HG03097 (cell line): ENCODE data around the gene CAMTA1.

Source experiments
- ATAC-seq: cut with Tn5 transposase; IDR thresholded peaks from one replicate; pipeline ENCODE4 v1.9.1; 2021; ENCODE audit not compliant: unreplicated experiment, low FRiP score

Gene CAMTA1

DNA sequence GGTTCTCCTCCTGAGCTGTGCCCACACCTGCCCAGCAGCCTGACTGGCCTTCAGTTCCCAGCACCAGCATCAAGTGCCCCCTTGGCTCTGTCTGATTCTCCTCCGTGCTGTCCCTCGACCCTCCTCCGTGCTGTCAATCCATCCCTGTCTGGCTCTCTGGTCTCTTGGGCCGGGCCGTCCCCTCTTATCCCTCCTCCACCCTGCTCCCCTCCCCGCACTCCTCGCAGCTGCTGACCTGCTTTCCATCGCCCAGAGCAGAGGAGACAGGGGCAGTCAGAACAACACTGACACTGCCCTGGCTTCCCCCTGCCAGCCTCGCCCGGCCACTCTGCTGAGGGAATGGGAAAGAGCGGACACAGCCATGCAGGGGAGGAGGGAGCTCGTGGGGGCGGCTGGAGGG is 267.4 kb downstream of the CAMTA1 start:
- ATAC-seq, result no peak

DNA sequence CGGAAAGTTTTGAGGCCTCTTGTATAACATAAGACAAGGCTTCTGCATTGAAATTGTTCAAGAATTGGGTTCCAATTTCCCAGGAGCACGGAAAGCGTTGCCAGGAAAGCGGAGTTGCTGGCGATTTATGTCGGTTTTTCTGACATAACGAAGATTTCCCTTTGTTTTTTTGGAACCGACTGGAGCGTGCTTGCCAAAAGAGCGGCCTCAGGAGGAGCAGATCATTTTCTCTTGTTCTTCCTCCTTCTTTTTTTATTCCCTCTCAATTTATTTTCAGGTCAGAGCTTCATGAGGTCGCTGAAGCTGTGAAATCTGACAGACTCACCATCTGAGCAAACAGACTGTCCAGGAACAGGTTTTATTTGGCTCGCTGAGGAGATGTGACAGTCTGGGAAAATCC is 275.5 kb downstream of the CAMTA1 start:
- ATAC-seq, result no peak

DNA sequence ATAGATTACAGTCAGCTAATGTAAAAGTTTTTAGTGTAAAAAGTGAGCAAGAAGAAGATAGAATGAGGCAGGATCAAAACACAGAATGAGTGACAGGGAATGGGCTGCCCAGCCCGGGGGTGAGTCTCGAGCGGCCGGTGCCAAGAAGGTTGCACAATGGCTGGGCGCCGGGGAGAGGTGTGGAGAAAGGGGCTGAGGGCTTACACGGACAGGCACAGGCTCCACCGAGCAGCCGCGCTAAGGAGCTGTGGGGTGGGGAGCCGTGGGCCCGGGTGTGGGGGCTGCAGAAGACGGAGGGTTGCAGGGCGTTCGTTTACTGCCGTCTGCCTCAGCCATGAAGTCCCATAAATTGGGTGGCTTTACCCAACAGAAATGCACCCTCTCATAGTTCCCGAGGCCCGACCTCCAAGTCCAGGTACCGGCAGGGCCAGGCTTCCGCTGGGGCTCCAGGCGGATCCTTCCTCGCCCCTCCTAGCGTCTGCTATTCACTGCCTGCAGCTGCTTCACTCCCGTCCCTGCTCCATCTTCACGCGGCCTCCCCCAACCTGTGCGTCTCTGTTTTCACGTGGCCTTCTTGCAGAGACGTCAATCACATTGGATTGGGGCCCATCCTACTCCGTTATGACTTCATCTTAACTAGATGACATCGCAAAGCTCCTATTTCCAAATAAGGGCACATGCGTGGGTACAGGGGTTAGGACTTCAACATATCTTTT is 277.2 kb downstream of the CAMTA1 start:
- ATAC-seq, result no peak

DNA sequence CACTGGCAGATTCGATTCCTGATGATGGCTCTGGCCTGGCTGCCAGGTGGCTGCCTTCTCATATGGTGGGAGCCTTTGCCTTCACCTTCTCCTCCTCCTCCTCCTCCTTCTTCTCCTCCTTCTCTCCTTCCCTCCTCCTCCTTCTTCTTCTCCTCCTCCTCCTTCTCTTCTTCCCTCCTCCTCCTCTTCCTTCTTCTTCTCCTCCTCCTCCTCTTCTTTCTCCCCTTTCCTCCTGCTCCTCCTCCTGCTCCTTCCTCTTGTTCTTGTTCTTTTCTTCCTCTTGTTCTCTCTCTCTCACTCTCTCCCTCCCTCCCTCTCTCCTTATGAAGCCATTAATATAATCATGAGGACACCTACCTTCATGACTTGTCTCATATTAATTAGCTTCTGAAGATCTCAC is 278.7 kb downstream of the CAMTA1 start:
- no peak for ATAC-seq

DNA sequence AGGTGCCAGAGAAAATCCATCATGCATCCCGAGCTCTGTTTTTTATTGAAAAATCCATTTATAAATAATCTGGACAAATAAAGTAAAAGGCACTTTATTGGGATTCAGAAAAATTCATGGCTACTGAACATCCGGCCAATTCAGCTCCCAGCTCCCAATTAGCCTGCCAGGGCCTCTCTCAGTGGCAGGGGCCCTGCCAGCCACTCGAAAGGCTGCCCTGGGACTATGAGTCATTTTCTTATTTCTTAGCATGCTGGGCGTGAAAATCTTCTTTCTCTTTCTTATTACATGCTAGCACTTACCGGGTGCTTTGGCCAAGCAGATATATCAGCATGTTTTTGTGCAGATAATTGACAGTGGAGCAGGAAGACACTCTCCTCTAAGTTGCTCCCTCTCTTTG is 283.3 kb downstream of the CAMTA1 start:
- ATAC-seq, result no peak

DNA sequence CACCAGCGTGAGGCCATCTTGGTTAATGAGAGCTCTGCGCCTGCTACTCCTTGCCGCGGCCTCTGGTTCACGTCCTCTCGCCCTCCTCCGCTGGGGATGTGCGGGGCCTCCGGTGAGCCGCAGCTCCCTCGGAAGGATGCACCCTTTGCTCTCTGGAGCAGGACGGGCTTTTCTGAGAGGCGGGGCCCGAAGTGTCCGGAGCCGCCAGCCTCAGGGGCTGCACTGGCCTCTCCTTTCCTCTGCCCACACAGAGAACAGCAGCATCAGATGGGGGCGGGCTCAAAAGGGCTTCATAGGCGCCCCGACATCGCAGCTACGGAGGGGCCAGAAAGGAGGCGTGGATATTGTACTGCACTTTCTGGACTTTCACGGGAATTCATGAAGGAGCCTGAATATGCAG is 284.7 kb downstream of the CAMTA1 start:
- no peak for ATAC-seq

DNA sequence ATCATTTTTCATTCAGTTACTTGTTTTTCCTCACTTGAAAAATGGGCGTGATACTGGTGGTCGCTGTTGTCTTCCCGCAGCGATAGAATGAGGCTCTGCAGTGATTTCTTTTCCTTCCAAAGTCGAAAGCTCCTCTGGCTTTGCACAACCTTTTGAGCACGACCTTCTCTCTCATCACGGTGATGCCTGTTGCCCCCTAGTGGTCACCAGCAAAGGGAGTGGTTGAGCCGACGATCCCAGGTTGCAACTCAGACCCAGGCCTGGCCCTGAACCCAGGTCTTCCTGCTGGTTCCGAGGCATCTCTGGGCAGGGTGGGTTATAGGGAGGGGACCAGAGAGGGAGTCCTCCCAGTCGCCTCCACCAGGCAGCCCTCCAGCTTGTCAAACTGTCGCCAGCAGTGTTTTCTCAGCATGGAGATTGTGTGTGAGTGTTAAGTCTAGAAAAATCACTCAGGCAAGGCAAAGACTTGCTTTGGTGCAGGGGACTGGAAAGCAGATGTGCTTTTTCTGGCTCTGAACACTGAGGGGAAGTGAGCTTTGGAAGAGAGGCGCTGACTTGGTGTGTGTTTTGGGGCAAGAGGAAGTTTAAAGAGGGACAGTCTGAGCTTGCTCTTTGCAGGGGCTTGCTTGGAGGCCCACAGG is 285.3 kb downstream of the CAMTA1 start:
- no peak for ATAC-seq

DNA sequence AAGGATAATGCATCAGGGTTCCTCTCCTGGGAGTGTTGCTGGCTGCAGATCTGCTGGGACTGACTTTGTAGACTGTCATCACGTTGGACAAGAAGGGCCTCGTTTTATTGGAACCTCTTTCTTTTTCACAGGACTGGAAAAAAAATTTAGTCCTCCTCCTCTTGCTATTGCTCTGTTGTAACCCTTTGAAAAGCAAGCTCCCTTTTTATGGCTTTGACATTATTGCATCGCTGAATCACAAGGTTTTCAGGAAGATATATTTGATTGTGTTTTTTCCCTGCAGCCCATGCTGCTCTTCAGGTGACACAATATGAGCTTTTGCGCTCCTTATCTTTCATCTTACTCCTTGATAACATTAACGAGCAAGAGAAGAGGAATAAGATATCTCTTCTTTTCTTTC is 290.9 kb downstream of the CAMTA1 start:
- ATAC-seq, result no peak

DNA sequence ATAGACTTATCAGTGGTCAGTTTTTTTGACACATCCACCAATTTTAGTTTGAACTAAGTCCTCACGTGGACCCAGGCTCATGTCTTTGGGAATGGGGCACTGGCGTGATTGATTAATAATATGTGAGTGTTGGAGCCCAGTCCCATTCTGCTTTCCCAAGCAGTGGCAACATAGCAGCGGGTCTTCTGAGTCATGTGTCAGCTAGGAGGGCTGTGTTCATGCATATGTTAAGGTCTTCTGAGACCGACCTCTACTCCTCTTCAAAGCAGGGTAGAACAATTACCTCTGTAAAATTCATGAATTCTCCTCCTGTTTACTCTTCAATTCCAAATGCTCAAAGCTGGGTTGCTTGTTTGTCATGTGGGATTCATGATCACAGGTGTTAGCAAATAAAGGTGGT is 291.3 kb downstream of the CAMTA1 start:
- ATAC-seq, result no peak

DNA sequence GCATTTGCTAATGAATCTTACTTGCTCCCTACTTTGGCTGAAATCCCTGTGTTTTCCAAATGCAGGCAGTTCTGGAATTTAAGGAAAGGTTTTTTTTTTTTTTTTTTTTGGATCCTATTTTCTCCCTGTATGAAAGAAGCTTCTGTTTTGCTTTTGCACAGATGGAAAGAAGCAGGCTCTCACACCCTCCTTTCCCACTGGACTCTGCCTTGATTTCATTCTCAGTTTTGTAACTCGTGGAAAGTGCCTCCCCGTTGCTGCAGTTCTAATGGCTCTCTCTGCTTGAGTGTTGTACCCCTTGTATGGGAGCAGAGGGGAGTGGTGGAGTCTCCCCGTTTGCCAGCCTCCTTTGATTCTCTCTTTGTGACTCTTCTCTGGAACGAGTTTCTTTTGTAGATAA is 291.9 kb downstream of the CAMTA1 start:
- no peak for ATAC-seq

DNA sequence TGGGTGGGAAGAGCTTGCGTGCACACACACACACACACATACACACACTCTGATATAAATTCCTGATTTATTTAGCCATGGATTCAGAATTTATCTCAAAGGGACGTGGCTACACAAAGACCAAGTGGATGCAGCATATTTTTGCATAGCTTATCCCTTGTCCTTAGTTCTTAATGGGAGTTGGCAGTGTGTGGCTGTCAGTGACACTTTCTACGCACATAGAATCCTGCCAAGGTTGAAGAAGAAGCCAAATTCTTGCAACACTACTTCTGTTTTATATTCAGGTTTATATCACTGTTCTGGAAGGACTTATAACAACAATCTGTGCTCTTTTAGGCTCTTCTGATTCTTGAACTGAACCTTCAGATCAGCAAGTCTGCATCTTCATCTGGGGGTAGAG is 292.7 kb downstream of the CAMTA1 start:
- ATAC-seq, result no peak

DNA sequence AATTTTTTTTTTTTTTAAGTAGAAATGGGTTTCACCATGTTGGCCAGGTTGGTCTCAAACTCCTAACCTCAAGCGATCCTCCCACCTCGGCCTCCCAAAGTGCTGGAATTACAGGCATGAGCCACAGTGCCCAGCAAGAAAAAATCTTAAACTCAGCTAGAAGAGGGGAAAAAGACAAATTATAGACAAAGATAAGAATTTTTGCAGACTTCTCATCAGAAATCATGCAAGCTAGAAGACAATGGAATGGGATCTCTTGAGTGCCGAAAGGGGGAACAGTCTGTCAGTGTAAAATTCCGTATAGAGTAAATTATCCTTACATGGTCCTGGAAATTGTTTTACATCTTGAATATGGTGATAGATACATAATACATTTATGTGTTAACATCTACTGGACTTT is 294.4 kb downstream of the CAMTA1 start:
- ATAC-seq, result no peak

DNA sequence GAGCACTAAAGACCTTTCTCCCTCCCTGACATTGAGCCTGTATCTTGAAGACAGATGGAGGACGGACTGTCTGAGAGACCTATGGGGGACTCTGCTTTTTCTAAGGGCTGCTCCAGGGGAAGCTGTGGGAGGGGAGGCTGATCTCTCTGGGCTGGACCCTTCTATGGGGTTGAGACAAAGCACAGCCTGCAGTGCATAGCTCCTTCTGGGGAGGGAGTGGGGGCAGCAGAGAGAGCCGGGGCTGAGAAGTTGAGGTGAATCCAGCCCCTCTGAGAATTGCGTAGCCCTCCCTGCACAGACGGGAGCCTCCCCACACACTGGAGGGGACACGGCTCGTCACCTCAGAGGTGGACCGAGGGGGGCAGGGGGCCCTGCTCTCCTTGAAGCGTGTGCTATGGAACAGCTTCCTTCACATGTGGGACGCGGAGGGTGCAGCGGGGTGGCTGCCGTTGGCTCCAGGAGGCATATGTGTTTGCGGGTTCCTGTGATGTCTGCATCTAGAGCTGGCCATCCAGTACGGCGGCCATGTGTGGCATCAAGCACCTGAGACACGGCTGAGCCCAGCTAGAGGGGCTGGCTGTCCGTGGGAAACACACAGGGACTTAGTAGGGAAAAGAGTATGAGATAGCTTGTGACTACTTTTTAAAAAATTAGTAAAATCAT is 299.1 kb downstream of the CAMTA1 start:
- no peak for ATAC-seq

DNA sequence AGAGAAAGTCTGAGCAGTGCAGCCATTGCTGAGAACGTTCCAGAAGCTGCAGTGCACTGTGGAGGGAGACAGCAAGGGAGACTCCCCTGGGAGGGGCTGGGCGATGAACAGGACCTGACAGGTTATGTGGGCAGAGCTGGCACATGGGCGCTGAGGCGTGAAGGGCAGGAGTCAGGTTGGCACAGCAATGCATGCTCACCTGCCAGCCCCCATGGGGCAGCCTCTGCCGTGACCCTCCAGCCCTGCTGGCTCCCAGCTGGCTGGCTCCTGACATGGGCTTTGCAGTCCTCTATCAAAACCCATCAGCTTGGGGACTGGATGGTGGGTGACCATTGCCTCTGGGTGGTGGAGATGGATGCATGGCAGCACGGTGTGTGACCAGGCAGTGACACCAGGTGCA is 300.3 kb downstream of the CAMTA1 start:
- no peak for ATAC-seq

DNA sequence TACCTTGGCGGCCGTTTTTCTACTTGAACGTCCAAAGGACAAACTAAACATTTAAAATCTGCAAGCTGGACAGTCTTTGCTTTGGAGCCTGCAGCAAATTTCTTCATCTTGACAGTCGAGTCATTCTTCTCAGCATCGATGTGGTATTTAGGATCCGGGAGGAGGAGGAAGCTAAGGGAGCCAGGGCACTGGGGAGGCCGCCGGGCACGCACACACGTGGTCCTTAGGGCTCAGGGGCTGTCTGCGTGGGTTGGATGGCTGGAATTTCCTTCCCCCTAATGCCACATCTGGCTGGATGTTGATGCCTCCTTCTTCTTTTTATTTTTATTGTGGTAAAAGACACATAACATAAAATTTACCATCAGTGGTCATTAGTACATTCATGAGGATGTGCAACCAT is 300.9 kb downstream of the CAMTA1 start:
- ATAC-seq, result no peak

DNA sequence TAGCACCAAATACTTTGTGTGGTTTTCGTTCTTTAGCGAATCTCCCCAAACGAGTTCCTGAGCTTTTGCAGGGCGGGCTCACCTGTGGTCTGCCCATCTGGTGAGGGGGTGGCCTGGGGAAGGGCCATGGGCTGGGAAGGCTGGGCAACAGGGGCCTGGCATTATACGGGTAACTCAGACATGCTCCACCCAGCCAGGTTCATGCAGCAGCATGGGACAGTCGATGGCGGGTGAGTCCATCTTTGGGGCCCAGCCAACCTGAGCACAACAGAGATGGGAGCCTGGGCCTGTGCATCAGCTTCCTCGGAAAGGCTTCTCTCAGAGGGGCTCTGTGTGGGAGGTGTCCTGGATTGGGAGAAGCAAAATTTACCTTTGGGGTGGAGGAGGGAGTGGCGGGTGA is 302.6 kb downstream of the CAMTA1 start:
- no peak for ATAC-seq

DNA sequence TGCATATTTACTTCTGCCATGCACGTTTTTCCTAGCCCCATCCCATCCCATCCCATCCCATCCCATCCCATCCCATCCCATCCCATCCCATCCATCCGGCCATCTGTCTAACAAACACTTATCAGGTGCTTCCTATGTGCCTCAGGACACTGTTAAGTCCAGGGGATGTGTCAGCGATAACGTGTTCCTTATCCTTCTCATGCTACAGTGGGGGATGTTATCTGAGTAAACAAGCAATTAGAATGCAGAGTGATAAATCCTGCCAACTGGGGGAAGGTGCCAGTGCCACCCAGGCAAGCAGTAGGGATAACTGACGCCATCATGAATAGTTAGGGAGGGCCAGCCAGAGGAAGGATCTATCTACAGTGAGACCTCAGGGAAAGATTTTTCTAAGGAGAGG is 304.2 kb downstream of the CAMTA1 start:
- ATAC-seq, result no peak

DNA sequence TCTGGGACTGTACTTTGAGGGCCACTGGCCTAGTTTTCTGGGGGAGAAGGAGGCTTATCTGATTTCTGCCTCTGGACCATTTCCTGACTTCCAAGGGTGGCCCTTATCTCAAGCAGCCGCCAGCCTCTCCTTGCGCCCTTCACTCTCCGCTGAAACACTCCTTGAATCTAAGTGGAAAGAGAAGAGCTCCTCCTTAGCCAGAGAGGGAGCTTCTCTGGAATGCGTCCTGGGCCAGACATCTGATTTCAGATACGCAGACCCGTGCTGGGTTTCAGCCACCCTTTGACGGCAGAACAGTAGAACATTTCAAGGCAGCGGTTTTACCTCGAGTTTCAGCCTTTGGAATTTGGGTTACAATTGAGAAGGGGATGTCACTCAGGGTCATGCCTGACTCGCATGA is 308.0 kb downstream of the CAMTA1 start:
- no peak for ATAC-seq

DNA sequence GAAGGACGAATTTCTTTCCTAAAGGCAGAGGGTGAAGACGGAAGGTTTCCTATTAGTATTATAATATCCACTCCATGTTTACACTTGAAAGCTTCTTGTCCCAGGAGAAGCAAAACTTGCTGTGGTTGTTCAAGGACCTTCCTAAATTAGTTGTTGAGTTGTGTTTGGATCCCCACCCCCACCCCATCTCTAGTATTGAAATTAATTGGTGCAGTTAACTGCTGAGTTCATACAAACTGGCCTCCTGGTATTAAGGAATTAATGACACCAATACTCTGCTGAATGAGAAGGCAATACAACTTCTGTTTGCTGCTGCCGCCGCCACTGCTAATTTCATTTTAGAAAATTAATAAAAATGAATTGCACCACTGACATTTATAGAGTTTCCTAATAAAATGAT is 308.8 kb downstream of the CAMTA1 start:
- ATAC-seq, result no peak

DNA sequence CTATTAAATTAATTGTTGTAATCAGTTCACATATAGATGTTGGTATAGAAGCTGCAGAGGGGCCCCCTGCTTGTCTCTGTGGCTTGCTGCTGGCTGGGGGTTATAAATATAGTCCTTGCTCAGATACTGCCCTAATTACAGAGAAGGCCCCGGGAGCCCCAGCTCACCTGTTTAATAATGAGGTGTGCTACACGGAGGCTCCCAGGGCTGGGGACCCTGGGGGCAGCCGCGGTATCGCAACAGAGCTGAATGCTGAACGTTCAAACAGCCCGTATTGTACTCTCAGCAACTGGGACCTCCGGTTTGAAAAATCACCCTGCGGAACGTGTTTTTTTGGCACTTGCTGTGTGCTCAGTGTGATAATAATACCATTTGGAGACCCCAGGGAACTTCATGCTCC is 309.3 kb downstream of the CAMTA1 start:
- ATAC-seq, result no peak

DNA sequence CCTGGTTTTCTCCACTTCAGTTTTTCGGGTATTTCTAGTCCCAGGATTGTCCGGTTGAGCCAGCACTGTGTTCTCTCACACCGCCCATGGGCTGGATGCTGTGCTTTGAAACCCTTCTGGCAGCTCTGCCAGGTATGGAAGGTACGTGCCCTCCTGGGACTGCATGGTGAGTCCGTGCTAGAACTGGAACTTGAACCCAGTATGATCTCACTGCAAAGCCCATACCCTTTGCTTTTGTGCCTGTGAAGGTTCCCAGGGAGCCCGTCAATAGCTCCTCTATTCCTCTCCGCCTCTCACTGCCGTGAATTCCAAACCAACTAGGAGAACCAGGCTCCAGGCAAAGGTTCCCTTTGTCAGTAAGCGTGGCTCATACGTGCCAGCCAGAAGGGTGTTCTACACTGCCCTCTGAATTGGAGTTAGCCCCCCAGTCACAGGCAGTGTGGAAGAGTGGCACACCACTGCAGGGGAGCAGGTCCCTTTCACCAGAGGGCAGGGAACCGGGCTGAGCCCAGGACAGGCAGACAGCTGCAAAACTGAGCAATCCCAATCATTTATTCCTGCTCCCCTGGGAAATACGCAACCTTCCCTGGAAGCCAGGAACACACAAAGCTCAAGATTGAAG is 310.2 kb downstream of the CAMTA1 start:
- ATAC-seq, result no peak
